HG03457 (cell line): Measurements from ENCODE around the gene AUTS2.
A peak's percentile ranks its signal among the peaks of the same experiment; 100 is the strongest.

Source experiments
- ATAC-seq: cut with Tn5 transposase; IDR thresholded peaks from one replicate; pipeline ENCODE4 v1.9.1; 2021; ENCODE audit warnings: moderate number of reproducible peaks; ENCODE audit not compliant: unreplicated experiment

The AUTS2 gene

GRCh38 chr7:69714886-69715576 lies 116.8 kb downstream of the AUTS2 start:
- no peak for ATAC-seq

DNA sequence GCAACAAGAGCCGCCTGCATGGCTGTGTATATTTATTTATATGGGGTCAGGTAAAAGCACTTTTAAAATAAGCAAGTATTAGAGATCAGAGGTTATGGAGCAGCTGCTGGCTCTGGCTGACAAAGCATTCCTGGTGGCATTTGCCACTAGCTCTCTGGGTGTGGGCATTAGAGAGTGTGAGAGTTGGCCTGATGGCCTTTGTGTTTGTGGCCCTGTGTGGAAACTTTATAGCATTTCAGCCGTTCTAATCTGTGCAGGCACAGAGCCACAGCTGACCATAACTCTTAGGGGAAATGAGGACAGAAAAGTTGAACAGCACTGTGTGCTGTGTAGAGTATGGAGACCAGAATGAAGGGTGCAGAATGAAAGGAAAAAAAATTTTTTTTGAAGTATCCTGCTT lies 118.9 kb downstream of the AUTS2 start:
- no peak for ATAC-seq

- no peak for ATAC-seq
Measured at GRCh38 chr7:69719717-69720116, 121.4 kb downstream of the AUTS2 start.

DNA sequence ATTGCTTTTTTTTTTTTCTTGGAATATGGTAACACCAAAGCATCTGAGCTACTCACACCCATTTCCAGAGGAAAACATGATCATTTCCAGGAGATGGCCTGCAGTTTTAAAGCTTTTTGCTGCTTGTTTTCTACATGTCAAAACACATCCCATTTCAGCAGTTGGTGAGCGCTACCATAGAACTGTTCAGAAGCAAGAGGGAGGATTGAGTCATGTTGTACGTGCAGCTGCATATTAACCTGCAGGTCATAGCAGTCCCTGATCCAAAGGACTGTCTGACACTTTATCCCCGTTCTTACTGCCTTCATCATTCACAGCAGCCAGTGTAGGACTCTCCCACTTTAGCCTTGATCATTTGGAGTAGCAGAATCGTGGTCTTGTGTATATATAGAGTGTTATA lies 124.6 kb downstream of the AUTS2 start:
- no peak for ATAC-seq

GRCh38 chr7:69723663-69724062 lies 125.4 kb downstream of the AUTS2 start:
- ATAC-seq, result no peak

DNA sequence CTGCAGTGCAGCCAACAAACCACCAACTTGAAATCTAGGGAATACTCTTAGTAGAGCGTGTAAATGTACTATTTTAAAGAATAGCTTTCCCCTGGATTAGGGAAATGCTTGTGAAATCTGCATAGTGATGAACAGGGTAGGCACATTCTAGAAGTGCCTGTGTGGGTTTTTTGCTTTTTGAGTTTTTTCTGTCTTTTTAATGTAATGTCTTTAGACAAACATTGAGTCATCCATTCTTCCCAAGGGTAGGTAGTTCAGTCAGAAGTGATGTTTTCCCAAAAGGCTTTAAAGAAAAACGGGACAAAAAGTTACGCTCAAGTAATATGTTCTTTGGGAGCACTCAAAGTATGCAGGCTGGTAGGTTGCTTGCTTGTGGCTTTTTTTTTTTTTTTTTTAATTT lies 130.0 kb downstream of the AUTS2 start:
- ATAC-seq, result no peak

GRCh38 chr7:69732203-69732602 lies 133.9 kb downstream of the AUTS2 start:
- no peak for ATAC-seq

GRCh38 chr7:69735582-69735981 lies 137.3 kb downstream of the AUTS2 start:
- ATAC-seq, result no peak

GRCh38 chr7:69736126-69736810 lies 138.0 kb downstream of the AUTS2 start:
- ATAC-seq, result no peak

- ATAC-seq, result peak; percentile 50
Measured at GRCh38 chr7:69738396-69738951, 140.2 kb downstream of the AUTS2 start.

GRCh38 chr7:69739190-69739589 lies 140.9 kb downstream of the AUTS2 start:
- peak; percentile 68 for ATAC-seq

GRCh38 chr7:69739931-69740431 lies 141.7 kb downstream of the AUTS2 start:
- ATAC-seq, result peak; percentile 45

DNA sequence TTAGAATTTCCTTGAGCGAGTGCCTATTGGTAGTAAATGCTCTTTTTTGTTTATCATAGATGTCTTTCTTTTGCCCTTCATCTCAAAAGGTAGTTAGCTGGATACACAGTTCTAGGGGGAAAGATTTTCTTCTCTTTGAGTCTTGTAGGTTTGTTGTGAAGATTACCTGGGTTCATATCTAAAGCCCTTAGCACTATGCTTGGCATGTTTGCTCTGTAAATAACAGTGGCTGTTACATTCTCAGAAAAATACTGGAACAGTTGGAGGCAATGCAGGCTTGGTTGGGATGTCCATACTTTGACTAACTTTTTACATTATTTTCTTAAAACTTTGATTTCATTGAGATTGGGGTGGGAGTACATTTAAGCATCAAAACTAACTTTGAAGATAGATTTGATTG lies 144.0 kb downstream of the AUTS2 start:
- no peak for ATAC-seq

GRCh38 chr7:69743436-69743835 lies 145.2 kb downstream of the AUTS2 start:
- no peak for ATAC-seq

DNA sequence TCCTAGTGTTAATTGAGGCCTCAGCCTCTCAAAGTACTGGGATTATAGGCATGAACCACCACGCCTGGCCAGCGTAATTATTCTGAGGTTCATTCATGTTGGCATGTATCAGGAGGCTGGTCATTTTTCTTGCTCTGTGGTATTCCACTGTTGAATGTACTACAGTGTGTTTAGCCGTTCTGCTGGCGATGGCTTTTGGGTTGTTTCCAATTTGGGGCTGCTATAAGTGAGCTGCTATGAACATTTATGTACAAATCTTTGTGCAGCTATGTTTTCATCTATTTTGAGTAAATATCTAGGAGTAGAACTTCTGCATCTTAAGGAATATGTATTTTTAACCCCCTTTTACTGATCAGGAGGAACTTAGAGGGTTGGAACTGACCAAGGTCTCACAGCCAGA lies 145.8 kb downstream of the AUTS2 start:
- ATAC-seq, result no peak

DNA sequence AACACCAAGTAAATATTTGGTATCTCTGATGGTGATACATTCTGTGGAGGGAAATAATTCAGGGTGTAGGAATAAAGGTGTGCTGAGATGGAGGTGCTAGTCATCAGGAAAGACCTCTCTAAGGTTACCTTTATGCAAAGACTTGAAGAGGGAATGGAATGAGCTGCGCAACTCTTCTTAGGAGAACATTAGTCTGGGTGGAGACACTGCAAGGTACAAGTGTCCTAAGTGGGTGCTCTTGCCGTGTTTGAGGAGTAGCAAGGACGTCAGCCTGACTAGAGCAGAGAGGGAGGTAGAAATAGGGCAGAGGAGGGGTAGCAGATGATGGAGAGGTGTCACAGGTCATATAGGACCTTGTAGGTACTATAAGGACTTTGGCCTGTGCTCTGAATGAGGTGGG lies 148.1 kb downstream of the AUTS2 start:
- no peak for ATAC-seq

- no peak for ATAC-seq
Measured at GRCh38 chr7:69747144-69747543, 148.9 kb downstream of the AUTS2 start.

GRCh38 chr7:69748530-69748929 lies 150.3 kb downstream of the AUTS2 start:
- no peak for ATAC-seq

GRCh38 chr7:69749372-69749979 lies 151.2 kb downstream of the AUTS2 start:
- ATAC-seq, result no peak

GRCh38 chr7:69749994-69750393 lies 151.7 kb downstream of the AUTS2 start:
- no peak for ATAC-seq

DNA sequence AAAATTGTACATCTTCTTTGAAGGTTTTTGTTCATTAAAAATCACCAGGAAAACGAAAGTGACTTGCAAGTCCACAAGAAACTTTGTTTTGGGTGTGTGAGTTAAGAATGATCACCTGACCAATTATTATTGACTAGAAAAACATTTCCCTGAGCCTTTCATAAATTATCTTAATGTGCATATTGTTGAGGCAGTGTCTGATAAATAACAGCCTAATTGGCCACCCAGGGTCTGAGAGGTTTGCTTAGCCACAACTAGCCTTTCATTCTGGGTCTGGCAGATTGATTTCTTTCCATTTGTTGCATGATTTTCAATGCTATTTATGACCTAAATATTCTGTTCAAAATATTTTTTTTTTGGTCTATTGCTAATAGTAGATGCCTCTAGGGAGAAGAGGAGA lies 152.8 kb downstream of the AUTS2 start:
- no peak for ATAC-seq

- ATAC-seq, result no peak
Measured at GRCh38 chr7:69753981-69754380, 155.7 kb downstream of the AUTS2 start.
